Left ventricle myocardium inferior (tissue), 1 donor: Measurements from ENCODE around the gene CALU. TPM values are rescaled to one million over a fixed set of nuclear protein-coding genes. Genes with fewer than 3 reads are reported as not detected.

Experiments used
- DNase-seq: peaks from one replicate; pipeline ENCODE4 v3.0.0-alpha.2; 2020
- H3K27ac ChIP-seq: fragments of 200-600 bp; replicated peaks from 2 replicates; pipeline ENCODE4 v1.8.0; 2021
- H3K27me3 ChIP-seq: fragments of 200-600 bp; 2 replicates; pipeline ENCODE4 v1.8.0; 2021; ENCODE audit warnings: low read depth
- H3K36me3 ChIP-seq: fragments of 200-600 bp; 2 replicates; pipeline ENCODE4 v1.8.0; 2021
- H3K4me1 ChIP-seq: fragments of 200-600 bp; 2 replicates; pipeline ENCODE4 v1.8.0; 2021
- H3K4me3 ChIP-seq: fragments of 200-600 bp; 2 replicates; pipeline ENCODE4 v1.8.0; 2021; ENCODE audit warnings: mild to moderate bottlenecking, moderate library complexity
- H3K9me3 ChIP-seq: fragments of 200-600 bp; replicated peaks from 2 replicates; pipeline ENCODE4 v1.8.0; 2021
- intact Hi-C: fragments of 100-400 bp; cut with micrococcal nuclease; formaldehyde crosslinking; loops from one replicate; pipeline ENCODE4 v1.11.0; 2022
- total RNA-seq: library from RNA; stranded (reverse); fragmentation: NEBNext Ultra II Directional; extraction: Animal tissue kit (Norgen Biotek cat#: 25700); gene quantifications from one replicate; pipeline ENCODE4 v1.2.1, GENCODE V29; 2021
- TF ChIP-seq, protein P1 (sequence below): fragments of 200-600 bp; IDR thresholded peaks from 2 replicates; pipeline ENCODE4 v1.8.0; 2021; ENCODE audit warnings: antibody characterized with exemption, mild to moderate bottlenecking, borderline replicate concordance
- donor health status: DM: no; HTN: yes; CAD: no; lungs with severe emphysema.

The CALU gene
- total RNA-seq, 1 donor from 2014 or later, result 236 TPM

DNA sequence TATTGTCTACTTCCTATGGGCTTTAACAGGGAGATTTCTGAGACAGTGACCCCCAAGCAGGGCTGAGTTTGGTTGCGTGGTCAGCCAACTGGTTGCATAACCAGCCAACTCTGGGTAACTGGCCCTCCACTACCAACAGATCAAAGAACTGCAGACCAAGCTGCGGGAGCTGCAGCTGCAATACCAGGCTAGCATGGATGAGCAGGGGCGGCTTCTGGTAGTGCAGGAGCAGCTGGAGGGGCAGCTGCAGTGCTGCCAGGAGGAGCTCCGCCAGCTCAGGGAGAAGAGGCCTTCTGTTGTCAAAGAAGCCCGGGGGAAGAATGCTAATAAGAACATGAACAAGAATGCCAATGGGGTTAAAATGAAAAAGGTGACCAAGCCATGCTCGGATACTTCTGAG, 75.3 kb downstream of the CALU start:
- Histone ChIP-seq H3K27me3 (no peaks in the 10 kb centered on the region), H3K4me1 (peaks cover 13% of the 10 kb centered on the region), H3K4me3 (no peak overlapping the region), H3K9me3 (no peaks in the 10 kb centered on the region), H3K36me3 (no peaks in the 10 kb centered on the region), H3K27ac (no peak overlapping the region)
- DNase-seq, result no peak
- TF ChIP-seq, protein P1, sequence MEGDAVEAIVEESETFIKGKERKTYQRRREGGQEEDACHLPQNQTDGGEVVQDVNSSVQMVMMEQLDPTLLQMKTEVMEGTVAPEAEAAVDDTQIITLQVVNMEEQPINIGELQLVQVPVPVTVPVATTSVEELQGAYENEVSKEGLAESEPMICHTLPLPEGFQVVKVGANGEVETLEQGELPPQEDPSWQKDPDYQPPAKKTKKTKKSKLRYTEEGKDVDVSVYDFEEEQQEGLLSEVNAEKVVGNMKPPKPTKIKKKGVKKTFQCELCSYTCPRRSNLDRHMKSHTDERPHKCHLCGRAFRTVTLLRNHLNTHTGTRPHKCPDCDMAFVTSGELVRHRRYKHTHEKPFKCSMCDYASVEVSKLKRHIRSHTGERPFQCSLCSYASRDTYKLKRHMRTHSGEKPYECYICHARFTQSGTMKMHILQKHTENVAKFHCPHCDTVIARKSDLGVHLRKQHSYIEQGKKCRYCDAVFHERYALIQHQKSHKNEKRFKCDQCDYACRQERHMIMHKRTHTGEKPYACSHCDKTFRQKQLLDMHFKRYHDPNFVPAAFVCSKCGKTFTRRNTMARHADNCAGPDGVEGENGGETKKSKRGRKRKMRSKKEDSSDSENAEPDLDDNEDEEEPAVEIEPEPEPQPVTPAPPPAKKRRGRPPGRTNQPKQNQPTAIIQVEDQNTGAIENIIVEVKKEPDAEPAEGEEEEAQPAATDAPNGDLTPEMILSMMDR, result no peak
- intact Hi-C loops, result no loop called here

DNA sequence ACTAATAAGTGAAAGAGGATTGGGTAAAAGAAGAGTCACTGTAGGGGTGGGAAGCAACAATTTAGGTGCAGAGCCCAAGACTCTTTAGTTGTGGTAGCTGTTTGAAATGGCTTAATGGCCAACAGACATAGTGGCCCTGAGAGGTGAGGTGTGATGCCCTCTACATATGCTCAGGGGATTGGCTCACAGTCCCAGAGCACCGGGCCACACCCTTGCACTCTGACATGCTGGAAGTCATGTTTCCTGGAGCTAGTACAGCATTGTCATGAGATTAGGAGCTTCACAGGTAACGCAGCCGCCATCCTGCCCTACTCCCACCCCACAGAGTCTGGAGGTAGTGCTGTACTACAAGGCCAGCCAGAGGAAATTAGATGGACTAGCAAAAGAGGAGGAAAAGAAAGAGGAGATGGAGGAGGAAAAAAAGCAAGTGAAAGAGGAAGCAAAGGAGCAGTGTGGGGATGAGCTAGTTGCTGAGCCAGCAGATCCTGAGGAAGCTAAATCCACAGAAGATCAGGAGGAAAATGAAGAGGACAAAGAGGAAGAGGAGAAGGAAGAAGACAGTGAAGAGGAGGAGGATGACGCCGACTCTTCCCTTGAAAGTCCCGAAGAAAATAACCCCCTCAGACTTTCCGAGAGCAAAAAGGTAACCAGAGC, 76.3 kb downstream of the CALU start:
- Histone ChIP-seq H3K4me3 (no peak overlapping the region), H3K27me3 (no peaks in the 10 kb centered on the region), H3K27ac (no peak overlapping the region), H3K9me3 (no peaks in the 10 kb centered on the region), H3K4me1 (peaks cover 13% of the 10 kb centered on the region), H3K36me3 (no peaks in the 10 kb centered on the region)
- intact Hi-C loops, result no loop called here
- DNase-seq, result no peak
- TF ChIP-seq, protein P1, result no peak

DNA sequence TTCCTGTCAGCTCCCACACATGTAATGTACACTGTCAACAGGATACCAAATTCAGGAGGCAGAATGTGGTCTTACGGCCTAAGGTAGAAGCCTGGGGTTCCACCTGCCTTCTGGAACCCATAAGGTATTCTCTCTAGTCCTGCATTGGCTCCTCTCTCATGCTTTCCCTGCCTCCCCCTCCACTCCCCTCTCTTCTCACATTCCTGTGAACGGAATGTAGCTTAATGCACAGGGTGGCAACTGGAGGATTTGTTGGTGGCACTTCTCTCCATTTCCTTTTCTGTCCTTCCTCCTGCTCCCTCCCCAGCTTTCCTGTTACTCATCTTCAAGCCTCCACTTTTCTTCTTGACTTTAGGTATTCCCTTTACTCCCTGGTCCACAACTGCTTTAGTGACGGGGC, 79.5 kb downstream of the CALU start:
- no peak for DNase-seq

More for the DNA sequence above, 79.5 kb downstream of the CALU start:
- no peaks in the 10 kb centered on the region for H3K4me1 ChIP-seq
- no peaks in the 10 kb centered on the region for H3K36me3 ChIP-seq
- H3K27ac ChIP-seq, result no peak overlapping the region
- H3K4me3 ChIP-seq, result no peak overlapping the region
- H3K9me3 ChIP-seq, result no peaks in the 10 kb centered on the region
- intact Hi-C loops, result no loop called here
- no peaks in the 10 kb centered on the region for H3K27me3 ChIP-seq
- TF ChIP-seq, protein P1, result no peak

Other genes starting within 250 kb of the CALU start
- gene GARIN1A, start 67.1 kb upstream of the CALU start, total RNA-seq, result 1.6 TPM
- not detected for gene OPN1SW, start 36.4 kb downstream of the CALU start, total RNA-seq
- gene CCDC136, start 52.6 kb downstream of the CALU start, total RNA-seq, result 8.2 TPM
- 839 TPM for gene FLNC, start 91.0 kb downstream of the CALU start, total RNA-seq
- 101 TPM for gene ATP6V1F, start 123.5 kb downstream of the CALU start, total RNA-seq
- 0.19 TPM for gene KCP, start 171.3 kb downstream of the CALU start, total RNA-seq
- 2.2 TPM for gene IRF5, start 198.6 kb downstream of the CALU start, total RNA-seq